ENCODE data around the gene BRPF3.

- TF ChIP-seq, protein P1, sequence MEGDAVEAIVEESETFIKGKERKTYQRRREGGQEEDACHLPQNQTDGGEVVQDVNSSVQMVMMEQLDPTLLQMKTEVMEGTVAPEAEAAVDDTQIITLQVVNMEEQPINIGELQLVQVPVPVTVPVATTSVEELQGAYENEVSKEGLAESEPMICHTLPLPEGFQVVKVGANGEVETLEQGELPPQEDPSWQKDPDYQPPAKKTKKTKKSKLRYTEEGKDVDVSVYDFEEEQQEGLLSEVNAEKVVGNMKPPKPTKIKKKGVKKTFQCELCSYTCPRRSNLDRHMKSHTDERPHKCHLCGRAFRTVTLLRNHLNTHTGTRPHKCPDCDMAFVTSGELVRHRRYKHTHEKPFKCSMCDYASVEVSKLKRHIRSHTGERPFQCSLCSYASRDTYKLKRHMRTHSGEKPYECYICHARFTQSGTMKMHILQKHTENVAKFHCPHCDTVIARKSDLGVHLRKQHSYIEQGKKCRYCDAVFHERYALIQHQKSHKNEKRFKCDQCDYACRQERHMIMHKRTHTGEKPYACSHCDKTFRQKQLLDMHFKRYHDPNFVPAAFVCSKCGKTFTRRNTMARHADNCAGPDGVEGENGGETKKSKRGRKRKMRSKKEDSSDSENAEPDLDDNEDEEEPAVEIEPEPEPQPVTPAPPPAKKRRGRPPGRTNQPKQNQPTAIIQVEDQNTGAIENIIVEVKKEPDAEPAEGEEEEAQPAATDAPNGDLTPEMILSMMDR (conservative IDR thresholded peaks at IDR 0.05): no peak
- TF ChIP-seq ZFX (IDR thresholded peaks at IDR 0.05): no peak
Measured at GRCh38 chr6:36230371-36230770, 33.8 kb downstream of the BRPF3 start.
